ENCODE measurements around the gene TPM1.

The TPM1 gene

GRCh38 chr15:63057468-63058345 is 15.2 kb downstream of the TPM1 start:
- DNase-seq: no peak

- DNase-seq: no peak
These were observed 16.5 kb downstream of the TPM1 start for GRCh38 chr15:63059075-63059474.

- DNase-seq: no peak
These were observed 17.1 kb downstream of the TPM1 start for GRCh38 chr15:63059573-63060216.

- no peak for DNase-seq
These were observed 18.2 kb downstream of the TPM1 start for GRCh38 chr15:63060699-63061098.

GRCh38 chr15:63061975-63062374 is 19.4 kb downstream of the TPM1 start:
- no peak for DNase-seq

- no peak for DNase-seq
These were observed 20.7 kb downstream of the TPM1 start for GRCh38 chr15:63063164-63063756.

GRCh38 chr15:63063877-63064409 is 21.4 kb downstream of the TPM1 start:
- no peak for DNase-seq

GRCh38 chr15:63065262-63066221 is 23.0 kb downstream of the TPM1 start:
- DNase-seq: no peak

- DNase-seq: no peak
These were observed 23.7 kb downstream of the TPM1 start for GRCh38 chr15:63066272-63066671.

- no peak for DNase-seq
These were observed 24.8 kb downstream of the TPM1 start for GRCh38 chr15:63067306-63067705.

- DNase-seq: no peak
These were observed 25.6 kb downstream of the TPM1 start for GRCh38 chr15:63067976-63068743.

GRCh38 chr15:63069616-63070090 is 27.1 kb downstream of the TPM1 start:
- no peak for DNase-seq

GRCh38 chr15:63070681-63071129 is 28.2 kb downstream of the TPM1 start:
- no peak for DNase-seq

GRCh38 chr15:63071288-63071909 is 28.9 kb downstream of the TPM1 start:
- DNase-seq: no peak

GRCh38 chr15:63072023-63072650 is 29.6 kb downstream of the TPM1 start:
- no peak for DNase-seq

GRCh38 chr15:63072809-63073277 is 30.3 kb downstream of the TPM1 start:
- DNase-seq: no peak

- no peak for DNase-seq
These were observed 31.1 kb downstream of the TPM1 start for GRCh38 chr15:63073497-63074172.

GRCh38 chr15:63075015-63075983 is 32.8 kb downstream of the TPM1 start:
- no peak for DNase-seq
